ENCODE measurements around the gene PCGF3. TPM values are rescaled to one million over a fixed set of nuclear protein-coding genes. Genes with fewer than 3 reads are reported as not detected.

The PCGF3 gene
- total and polyA plus RNA-seq, 9 of the 15 experiments (the other 6 are each of a cell fraction or from before 2014, with no cell fraction given), result 2.6 to 46.1 (median 20.3) TPM

DNA sequence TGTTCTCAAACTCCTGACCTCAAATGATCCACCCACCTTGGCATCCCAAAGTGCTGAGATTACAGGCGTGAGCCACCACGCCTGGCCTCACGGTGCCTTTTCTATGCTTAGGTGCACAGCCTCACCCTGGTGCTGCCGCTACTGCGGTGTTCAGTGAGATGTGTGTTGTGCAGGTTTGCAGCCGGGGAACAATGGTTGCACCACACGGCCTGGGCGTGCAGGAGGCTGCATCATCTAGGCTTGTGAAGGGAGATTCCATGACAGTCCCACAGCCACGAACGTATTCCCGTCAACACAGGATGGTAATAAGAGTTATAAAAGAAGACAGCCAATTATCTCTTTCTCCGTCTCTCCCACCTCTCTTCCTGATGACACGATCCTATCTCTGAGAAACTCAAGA lies 98.3 kb downstream of the PCGF3 start:
- no peaks in the 10 kb centered on the region for H3K9me1 ChIP-seq (ENCODE audit: control insufficient read depth, insufficient read depth, low read length)
- 46% methylated on average over 13 of the region's 13 CpGs for WGBS (ENCODE audit: insufficient coverage, low coverage, missing lambda C conversion rate)

GRCh38 chr4:804804-805203 lies 99.2 kb downstream of the PCGF3 start:
- Histone ChIP-seq H3K27me3 (ENCODE audit: control insufficient read depth in 2 of 2, insufficient read depth in 2 of 2, low read length in 2 of 2) (peaks cover 0 to 14% of the 10 kb centered on the region in 2 experiments; a peak in 4 of 5 replicates), H3K79me2 (ENCODE audit: control insufficient read depth, insufficient read depth, low read length) (no peaks in the 10 kb centered on the region), H3K9ac (ENCODE audit: insufficient read depth in 1 of 2, low read depth in 2 of 2, low read length in 2 of 2) (no peak overlapping the region), H3K4me1 (replicated peaks in 1 of 2; ENCODE audit: control insufficient read depth in 2 of 2, insufficient read depth in 2 of 2, low read length in 2 of 2) (peaks cover 0 to 12% of the 10 kb centered on the region in 2 experiments; a peak in 2 of 5 replicates), H3K9me1 (ENCODE audit: control insufficient read depth, insufficient read depth, low read length) (no peaks in the 10 kb centered on the region), H3K4me3 (no peak overlapping the region), H3K27ac (ENCODE audit: extremely low read depth, low read depth, low read length) (no peak overlapping the region), H4K20me1 (replicated peaks; ENCODE audit: control insufficient read depth, insufficient read depth, low read length) (no peaks in the 10 kb centered on the region), H2AFZ (ENCODE audit: low read depth, low read length) (no peak overlapping the region), H3K9me3 (replicated peaks; ENCODE audit: control insufficient read depth, insufficient read depth, low read depth, low read length) (no peaks in the 10 kb centered on the region), H3K4me2 (ENCODE audit: insufficient read depth, low read length) (no peak overlapping the region), H3K36me3 (ENCODE audit: control insufficient read depth, insufficient read depth, low read length) (no peaks in the 10 kb centered on the region)
- CTCF ChIA-PET (ENCODE audit: low intra/inter-chr PET ratio), result no interaction called here
- in situ Hi-C loops (cut with MboI), result no loop called here
- WGBS (ENCODE audit: insufficient coverage, low coverage, missing lambda C conversion rate), result 63% methylated on average over 29 of the region's 44 CpGs
- POLR2A ChIA-PET, result no interaction called here
- ATAC-seq (no peak), DNase-seq (ENCODE audit: extremely low read depth in 1 of 4, low spot score in 3 of 4) (no peak), FAIRE-seq (no peak)
- no TSS peak for BruUV-seq (replicated peaks)
- TF ChIP-seq ETV1 (tag; conservative IDR thresholded peaks at IDR 0.05; ENCODE audit: low read depth) (no peak), WHSC1 (IDR thresholded peaks at IDR 0.05; ENCODE audit: low read length) (no peak), PRDM10 (IDR thresholded peaks at IDR 0.05; ENCODE audit: partially characterized antibody) (no peak), YY1 (IDR thresholded peaks at IDR 0.05; ENCODE audit: borderline replicate concordance in 1 of 3, control insufficient read depth in 1 of 3, extremely low read depth in 1 of 3, insufficient read depth in 3 of 3, insufficient read length in 1 of 3, insufficient replicate concordance in 2 of 3, low read depth in 1 of 3, low read length in 2 of 3) (peak; percentile 57 to 85 (median 60))
- intact Hi-C loops (cut with micrococcal nuclease), result no loop called here

More for the DNA sequence above, 98.3 kb downstream of the PCGF3 start:
- no peak overlapping the region for H3K9ac ChIP-seq (ENCODE audit: insufficient read depth in 1 of 2, low read depth in 2 of 2, low read length in 2 of 2)
- FAIRE-seq (no peak), DNase-seq (ENCODE audit: extremely low read depth in 1 of 4, low spot score in 3 of 4) (no peak), ATAC-seq (no peak)
- POLR2A ChIA-PET, result no interaction called here
- CTCF ChIA-PET (ENCODE audit: low intra/inter-chr PET ratio), result no interaction called here
- H3K27ac ChIP-seq (ENCODE audit: extremely low read depth, low read depth, low read length), result no peak overlapping the region
- no peaks in the 10 kb centered on the region for H3K36me3 ChIP-seq (ENCODE audit: control insufficient read depth, insufficient read depth, low read length)
- BruUV-seq (replicated peaks), result no TSS peak
- intact Hi-C loops (cut with micrococcal nuclease), result no loop called here
- in situ Hi-C loops (cut with MboI), result no loop called here
- H3K27me3 ChIP-seq (ENCODE audit: control insufficient read depth in 2 of 2, insufficient read depth in 2 of 2, low read length in 2 of 2), result peaks cover 0 to 5% of the 10 kb centered on the region in 2 experiments; a peak in 3 of 5 replicates
- TF ChIP-seq SIN3A (IDR thresholded peaks at IDR 0.05; ENCODE audit: borderline replicate concordance in 2 of 2, control insufficient read depth in 1 of 2, low read depth in 2 of 2, low read length in 2 of 2), result no peak
- no peak for TF ChIP-seq KLF10 (CRISPR knock-in tag; IDR thresholded peaks at IDR 0.05)
- TF ChIP-seq NFIC (IDR thresholded peaks at IDR 0.05), result no peak
- TF ChIP-seq SREBF2 (CRISPR knock-in tag; IDR thresholded peaks at IDR 0.05), result no peak
- TF ChIP-seq, protein P1, sequence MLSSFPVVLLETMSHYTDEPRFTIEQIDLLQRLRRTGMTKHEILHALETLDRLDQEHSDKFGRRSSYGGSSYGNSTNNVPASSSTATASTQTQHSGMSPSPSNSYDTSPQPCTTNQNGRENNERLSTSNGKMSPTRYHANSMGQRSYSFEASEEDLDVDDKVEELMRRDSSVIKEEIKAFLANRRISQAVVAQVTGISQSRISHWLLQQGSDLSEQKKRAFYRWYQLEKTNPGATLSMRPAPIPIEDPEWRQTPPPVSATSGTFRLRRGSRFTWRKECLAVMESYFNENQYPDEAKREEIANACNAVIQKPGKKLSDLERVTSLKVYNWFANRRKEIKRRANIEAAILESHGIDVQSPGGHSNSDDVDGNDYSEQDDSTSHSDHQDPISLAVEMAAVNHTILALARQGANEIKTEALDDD (IDR thresholded peaks at IDR 0.05), result no peak
- no peak for TF ChIP-seq RBM17 (IDR thresholded peaks at IDR 0.05; ENCODE audit: borderline replicate concordance, low read depth, low read length)
- TF ChIP-seq ILK (tag; IDR thresholded peaks at IDR 0.05; ENCODE audit: borderline replicate concordance, low read depth), result no peak
- TF ChIP-seq GABPB1 (CRISPR knock-in tag; IDR thresholded peaks at IDR 0.05), result no peak
- TF ChIP-seq SP2 (IDR thresholded peaks at IDR 0.05; ENCODE audit: extremely low read depth, low read depth, low read length, poor library complexity, severe bottlenecking), result no peak
- no peaks in the 10 kb centered on the region for H3K9me3 ChIP-seq (replicated peaks; ENCODE audit: control insufficient read depth, insufficient read depth, low read depth, low read length)
- no peak overlapping the region for H3K4me2 ChIP-seq (ENCODE audit: insufficient read depth, low read length)
- H3K4me3 ChIP-seq, result no peak overlapping the region
- H2AFZ ChIP-seq (ENCODE audit: low read depth, low read length), result no peak overlapping the region
- no peaks in the 10 kb centered on the region for H4K20me1 ChIP-seq (replicated peaks; ENCODE audit: control insufficient read depth, insufficient read depth, low read length)
- H3K79me2 ChIP-seq (ENCODE audit: control insufficient read depth, insufficient read depth, low read length), result no peaks in the 10 kb centered on the region
- peaks cover 0 to 7% of the 10 kb centered on the region in 2 experiments; a peak in 2 of 5 replicates for H3K4me1 ChIP-seq (replicated peaks in 1 of 2; ENCODE audit: control insufficient read depth in 2 of 2, insufficient read depth in 2 of 2, low read length in 2 of 2)

Measured in K562 (cell line).